ENCODE data around the gene PHF21B.

GRCh38 chr22:44951510-44951816 is 58.3 kb downstream of the PHF21B start:
- no peak for TF ChIP-seq CTCF (IDR thresholded peaks at IDR 0.05; ENCODE audit: extremely low read depth in 1 of 2, insufficient read depth in 1 of 2, low read depth in 1 of 2, low read length in 2 of 2)
- TF ChIP-seq EZH2 (IDR thresholded peaks at IDR 0.05; ENCODE audit: borderline replicate concordance, low read depth, low read length, severe bottlenecking), result no peak
- no peak for TF ChIP-seq JUN (IDR thresholded peaks at IDR 0.05; ENCODE audit: borderline replicate concordance, insufficient read depth, insufficient read length, low read depth)
- no peak for TF ChIP-seq POLR2A (IDR thresholded peaks at IDR 0.05; ENCODE audit: low read depth, low read length)
- TF ChIP-seq POLR2AphosphoS5 (IDR thresholded peaks at IDR 0.05; ENCODE audit: insufficient read depth, low read depth, low read length), result no peak
- TF ChIP-seq MYC (IDR thresholded peaks at IDR 0.05; ENCODE audit: low read depth, low read length), result no peak
- TF ChIP-seq MAX (IDR thresholded peaks at IDR 0.05; ENCODE audit: insufficient read depth, insufficient read length), result no peak
